K562 (cell line): Measurements from ENCODE around the gene TJP2. TPM values are rescaled to one million over a fixed set of nuclear protein-coding genes. Genes with fewer than 3 reads are reported as not detected.

Source experiments
- ARID3A ChIP-seq: IDR thresholded peaks from 2 replicates; pipeline ENCODE4 v1.6.1; 2012; ENCODE audit warnings: low read depth, low read length, improper control_type of control experiment, borderline replicate concordance
- BCOR ChIP-seq: fragments of 450-650 bp; IDR thresholded peaks from 2 replicates; pipeline ENCODE4 v1.6.1; 2016
- CBFA2T2 ChIP-seq: fragments of 450-650 bp; conservative IDR thresholded peaks from 2 replicates; pipeline ENCODE4 v1.6.1; 2017; ENCODE audit warnings: mild to moderate bottlenecking
- CTBP1 ChIP-seq: fragments of 450-650 bp; IDR thresholded peaks from 2 replicates; pipeline ENCODE4 v1.6.1; 2016; ENCODE audit warnings: borderline replicate concordance
- EP300 ChIP-seq: IDR thresholded peaks from 2 replicates; pipeline ENCODE4 v1.6.1; 2012; ENCODE audit warnings: low read length, improper control_type of control experiment
- FOXM1 ChIP-seq, 2 experiments: fragments of 450-650 bp in 1 of 2; sonication (generic) in 1 of 2; formaldehyde crosslinking in 1 of 2; IDR thresholded peaks; 2 replicates each; pipeline versions ENCODE4 v1.6.1 to v1.9.0; 2017 to 2022; ENCODE audit warnings: low read depth in 2 of 2, mild to moderate bottlenecking in 2 of 2, missing genetic modification reagents in 1 of 2, moderate library complexity in 1 of 2
- GTF2E2 ChIP-seq: fragments of 200-800 bp; sonication (Bioruptor generic); IDR thresholded peaks from 2 replicates; pipeline ENCODE4 v1.6.1; 2016; ENCODE audit warnings: missing genetic modification characterization, missing compliant biosample characterization
- HDAC2 ChIP-seq: fragments of 450-650 bp; IDR thresholded peaks from 2 replicates; pipeline ENCODE4 v1.6.1; 2016; ENCODE audit warnings: mild to moderate bottlenecking
- MGA ChIP-seq: fragments of 450-650 bp; IDR thresholded peaks from 2 replicates; pipeline ENCODE4 v1.6.1; 2016; ENCODE audit warnings: mild to moderate bottlenecking, moderate library complexity
- MYNN ChIP-seq, 2 experiments: sonication (generic); formaldehyde crosslinking in 1 of 2; IDR thresholded peaks; 2 replicates each; pipeline versions ENCODE4 v1.5.0 to v1.6.1; 2016 to 2020; ENCODE audit warnings: antibody characterized with exemption in 1 of 2, missing genetic modification reagents in 1 of 2
- NEUROD1 ChIP-seq: fragments of 150-350 bp; IDR thresholded peaks from 2 replicates; pipeline ENCODE4 v1.6.1; 2014; ENCODE audit warnings: borderline replicate concordance, low read length, low read depth; ENCODE audit not compliant: partially characterized antibody
- NR2F6 ChIP-seq: fragments of 450-650 bp; formaldehyde crosslinking; IDR thresholded peaks from 2 replicates; pipeline ENCODE4 v1.4.0; 2020; ENCODE audit warnings: mild to moderate bottlenecking
- NRF1 ChIP-seq, 2 experiments: fragments of 450-650 bp; IDR thresholded peaks in 1 of 2; conservative IDR thresholded peaks in 1 of 2; 2 replicates each; pipeline ENCODE4 v1.6.1; 2014; ENCODE audit warnings: mild to moderate bottlenecking in 2 of 2
- PREB ChIP-seq: sonication (generic); formaldehyde crosslinking; IDR thresholded peaks from 2 replicates; pipeline ENCODE4 v1.8.1; 2023; ENCODE audit warnings: mild to moderate bottlenecking, missing genetic modification reagents
- ZKSCAN3 ChIP-seq: fragments of 250-450 bp; sonication (Bioruptor Pico); IDR thresholded peaks from 2 replicates; pipeline ENCODE4 v1.4.0; 2020
- polyA plus RNA-seq, 8 experiments: library from polyadenylated mRNA; depleted of rRNA in 4 of 8; stranded (reverse) in 5 of 8; unstranded in 3 of 8; fragments of >200 nt; fragmentation: Nextera tagmentation in 2 of 8; fragmentation: Illumina TruSeq in 1 of 8; extraction: Ambion mirVana in 2 of 8; extraction: Trizol in 1 of 8; gene quantifications; 2 replicates each; pipeline versions ENCODE4 v1.2.1 to v1.2.3, GENCODE V29; 2011 to 2014; ENCODE audit warnings: inconsistent platforms in 1 of 8, missing spikeins in 1 of 8
- total RNA-seq, 7 experiments: library from RNA; depleted of rRNA in 6 of 7; stranded (reverse); fragments of >200 nt in 6 of 7; fragmentation: Illumina TruSeq in 2 of 7; extraction: Trizol in 2 of 7; gene quantifications; 2 replicates each; pipeline versions ENCODE4 v1.2.1 to v1.2.3, GENCODE V29; 2011 to 2021; ENCODE audit warnings: low replicate concordance in 1 of 7

The TJP2 gene
- total and polyA plus RNA-seq, 9 of the 15 experiments (the other 6 are each of a cell fraction or from before 2014, with no cell fraction given): 4.0 to 24.1 (median 16.8) TPM

- no peak for TF ChIP-seq GTF2E2 (tag)
- TF ChIP-seq NR2F6: no peak
- TF ChIP-seq ZKSCAN3: no peak
- peak; percentile 29; the same call in 1 of the 2 replicates for TF ChIP-seq ARID3A
- TF ChIP-seq FOXM1 (IDR thresholded peaks at IDR 0.05; ENCODE audit: low read depth): 0 out of 2 replicates have a peak, but pooled peaks have one; percentile 13
- TF ChIP-seq FOXM1 (CRISPR knock-in tag; IDR thresholded peaks at IDR 0.05; ENCODE audit: low read depth): no peak
- 0 out of 2 replicates have a peak, but pooled peaks have one; percentile 24 for TF ChIP-seq MYNN (IDR thresholded peaks at IDR 0.05)
- no peak for TF ChIP-seq MYNN (CRISPR knock-in tag; IDR thresholded peaks at IDR 0.05)
- TF ChIP-seq NEUROD1: peak; percentile 20
- TF ChIP-seq MGA: no peak
- peak; percentile 78 for TF ChIP-seq CBFA2T2
- TF ChIP-seq CTBP1: peak; percentile 71; the same call in 1 of the 2 replicates
- no peak for TF ChIP-seq BCOR
- peak; percentile 76; the same call in 1 of the 2 replicates for TF ChIP-seq EP300
- TF ChIP-seq NRF1 (conservative IDR thresholded peaks at IDR 0.05 in 1 of 2, IDR thresholded peaks at IDR 0.05 in 1 of 2): peak; percentile 20 to 24; a peak in 1 of 4 replicates
- TF ChIP-seq PREB: no peak
- TF ChIP-seq HDAC2: 0 out of 2 replicates have a peak, but pooled peaks have one; percentile 25
These were observed 3.0 kb upstream of the TJP2 start (continued) for GRCh38 chr9:69171049-69171448.
